GM12891 (cell line): ENCODE data around the gene MPHOSPH9.

Experiments
- DNase-seq: peaks from one replicate; pipeline ENCODE4 v3.0.0; 2011; ENCODE audit warnings: low spot score; ENCODE audit not compliant: insufficient read length
- FAIRE-seq: peaks from 2 replicates; lab custom pipeline; 2011; peaks lifted over from hg19 to GRCh38; lab: Jason Lieb, UNC
- PAX5 ChIP-seq: IDR thresholded peaks from 2 replicates; pipeline ENCODE4 v1.6.1; 2011; ENCODE audit warnings: low read length, moderate library complexity, mild to moderate bottlenecking; ENCODE audit not compliant: insufficient read depth, severe bottlenecking
- POLR2A ChIP-seq: IDR thresholded peaks from 2 replicates; pipeline ENCODE4 v1.6.1; 2011; ENCODE audit warnings: low read depth, low read length, control low read depth
- POLR2AphosphoS5 ChIP-seq: IDR thresholded peaks from 2 replicates; pipeline ENCODE4 v1.6.1; 2011; ENCODE audit warnings: low read depth, low read length, control low read depth
- POU2F2 ChIP-seq: IDR thresholded peaks from 2 replicates; pipeline ENCODE4 v1.6.1; 2011; ENCODE audit warnings: low read depth, mild to moderate bottlenecking, control low read depth, low read length, moderate library complexity
- SPI1 ChIP-seq: IDR thresholded peaks from 2 replicates; pipeline ENCODE4 v1.6.1; 2011; ENCODE audit warnings: low read depth, low read length, control low read depth
- TAF1 ChIP-seq: IDR thresholded peaks from 2 replicates; pipeline ENCODE4 v1.6.1; 2011; ENCODE audit warnings: low read depth, low read length, control low read depth

Gene MPHOSPH9

DNA sequence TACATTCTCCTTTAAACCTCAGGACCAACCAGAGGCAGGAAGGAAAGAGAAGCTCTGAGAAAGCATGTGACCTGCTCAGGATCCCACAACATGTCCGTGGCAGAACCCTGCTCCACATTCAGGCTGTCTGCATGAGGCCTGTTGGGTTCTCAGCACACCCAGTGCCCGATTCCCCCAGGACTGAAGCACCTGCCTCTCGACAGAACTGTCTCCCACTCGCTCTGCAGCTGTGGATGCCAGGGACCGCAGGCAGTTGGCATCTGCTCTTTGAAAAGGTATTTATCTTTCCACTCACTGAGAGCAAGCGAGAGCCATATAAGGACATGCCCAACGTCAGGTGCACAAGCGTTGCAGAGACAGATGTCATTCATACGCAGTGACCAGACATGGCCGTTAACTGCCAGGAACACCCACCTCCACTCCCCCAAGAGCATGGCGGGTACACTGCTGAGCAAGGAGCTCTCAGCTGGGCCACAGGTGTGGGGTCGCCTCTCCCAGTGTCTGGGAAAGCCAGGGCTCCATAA, 101.0 kb downstream of the MPHOSPH9 start:
- DNase-seq (no peak), FAIRE-seq (peak; percentile 79)
- TF ChIP-seq POU2F2 (no peak), PAX5 (no peak), TAF1 (no peak), POLR2A (no peak), SPI1 (no peak), POLR2AphosphoS5 (no peak)

DNA sequence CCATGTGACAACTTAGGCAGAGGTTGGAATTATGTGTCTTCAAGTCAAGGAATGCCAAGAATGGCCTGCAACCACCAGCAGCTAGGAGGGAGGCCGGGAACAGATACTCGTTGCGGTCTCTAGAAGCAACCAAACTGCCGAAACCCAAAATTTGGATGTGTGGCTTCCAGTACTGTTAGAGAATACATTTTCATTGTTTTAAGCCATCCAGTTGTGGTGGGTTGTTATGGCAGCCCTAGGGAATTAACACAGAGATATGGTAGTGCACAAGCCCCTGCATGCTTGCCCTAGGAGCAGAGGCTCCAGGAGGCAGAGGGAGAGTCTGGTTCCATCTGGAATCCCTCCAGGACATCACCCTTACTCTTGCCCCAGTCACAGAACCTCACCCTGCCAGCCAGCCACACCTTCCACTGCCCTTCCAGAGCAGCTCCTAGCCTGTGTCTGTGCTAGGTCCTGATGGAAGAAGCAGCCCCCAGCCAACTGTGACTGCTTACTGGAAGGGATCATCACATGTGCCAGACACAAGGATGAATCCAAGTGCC, 101.6 kb downstream of the MPHOSPH9 start:
- no peak for DNase-seq
- FAIRE-seq: no peak
- TF ChIP-seq POU2F2 (no peak), POLR2AphosphoS5 (no peak), POLR2A (no peak), SPI1 (no peak), TAF1 (no peak), PAX5 (no peak)

DNA sequence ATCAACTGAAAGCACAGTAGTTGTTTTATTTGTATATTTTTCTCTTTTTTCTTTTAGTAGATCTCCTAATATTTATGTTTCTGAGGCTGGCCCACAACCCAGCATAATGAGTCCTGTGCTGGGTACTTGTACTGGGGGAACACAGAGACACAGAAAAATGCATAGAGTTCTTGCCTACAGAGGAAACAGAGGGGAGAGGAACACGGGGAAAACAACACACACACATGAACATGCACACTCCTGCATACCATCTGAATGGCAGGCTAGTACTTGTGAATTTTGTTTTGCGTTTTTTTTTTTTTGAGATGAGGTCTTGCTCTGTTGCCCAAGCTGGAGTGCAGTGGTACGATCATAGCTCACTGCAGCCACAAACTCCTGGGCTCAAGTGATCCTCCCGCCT, 103.3 kb downstream of the MPHOSPH9 start:
- DNase-seq (no peak), FAIRE-seq (no peak)
- TF ChIP-seq POLR2A: no peak
- TF ChIP-seq POU2F2: no peak
- no peak for TF ChIP-seq POLR2AphosphoS5
- TF ChIP-seq PAX5: no peak
- TF ChIP-seq TAF1: no peak
- TF ChIP-seq SPI1: no peak

DNA sequence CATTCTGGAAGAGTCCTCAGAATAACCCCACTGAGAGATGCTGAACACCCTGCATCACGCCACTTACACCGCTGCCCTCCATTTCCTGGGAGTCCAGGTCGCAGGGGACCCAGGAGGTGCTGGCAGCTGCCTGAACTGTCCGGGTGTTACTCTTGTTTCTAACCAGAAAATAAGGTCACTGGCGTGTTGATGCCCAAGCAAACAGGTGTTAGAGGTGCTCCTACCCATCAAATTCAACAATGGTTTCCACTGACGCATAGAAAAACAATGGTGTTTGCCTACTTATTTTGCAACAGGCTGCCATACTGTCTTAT, 105.8 kb downstream of the MPHOSPH9 start:
- TF ChIP-seq PAX5 (no peak), TAF1 (no peak), SPI1 (no peak), POLR2A (no peak), POLR2AphosphoS5 (no peak), POU2F2 (no peak)
- DNase-seq (no peak), FAIRE-seq (no peak)

DNA sequence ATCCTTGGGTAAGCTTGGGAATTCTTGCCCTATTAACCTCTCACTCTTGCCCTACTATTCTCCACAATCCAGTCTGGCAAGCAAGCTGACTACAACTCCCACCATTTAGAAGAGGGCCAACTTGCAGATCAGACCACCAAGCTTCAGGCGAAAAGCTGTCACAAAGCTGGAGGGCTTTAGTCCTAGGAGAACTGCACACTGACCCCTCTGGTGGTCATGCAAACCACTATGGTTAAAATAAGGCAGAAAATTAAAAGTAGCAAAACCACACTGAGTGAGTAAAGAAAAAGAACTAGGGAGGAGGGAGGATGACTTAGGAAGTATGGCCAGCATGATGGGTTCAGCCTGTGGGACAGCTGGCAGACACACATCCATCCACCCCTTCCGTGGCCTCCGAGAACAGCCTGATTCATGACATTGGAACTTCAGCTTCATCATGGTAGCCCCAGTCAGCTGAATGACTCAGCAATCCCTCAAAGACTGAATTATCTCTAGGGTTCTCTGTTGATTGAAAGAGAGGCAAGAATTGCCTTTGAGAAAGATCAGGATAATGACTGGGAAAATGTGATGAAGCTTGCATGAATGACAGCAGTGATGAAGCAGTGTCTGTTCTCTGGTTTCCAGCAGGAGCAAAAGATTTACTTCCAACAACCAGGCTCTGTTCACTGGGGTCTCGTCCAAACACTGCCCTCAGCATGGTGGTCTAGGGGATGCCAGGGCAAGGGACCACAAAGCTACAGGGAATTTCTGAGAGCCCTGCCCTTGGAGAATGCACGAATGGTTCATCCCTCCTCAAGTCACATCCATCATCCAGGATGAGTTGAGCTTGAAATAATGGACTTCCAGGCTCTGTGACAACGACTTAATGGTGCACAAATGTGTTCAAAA, 106.4 kb downstream of the MPHOSPH9 start:
- TF ChIP-seq POU2F2 (no peak), PAX5 (no peak), TAF1 (no peak), SPI1 (no peak), POLR2AphosphoS5 (no peak), POLR2A (no peak)
- no peak for FAIRE-seq
- no peak for DNase-seq

DNA sequence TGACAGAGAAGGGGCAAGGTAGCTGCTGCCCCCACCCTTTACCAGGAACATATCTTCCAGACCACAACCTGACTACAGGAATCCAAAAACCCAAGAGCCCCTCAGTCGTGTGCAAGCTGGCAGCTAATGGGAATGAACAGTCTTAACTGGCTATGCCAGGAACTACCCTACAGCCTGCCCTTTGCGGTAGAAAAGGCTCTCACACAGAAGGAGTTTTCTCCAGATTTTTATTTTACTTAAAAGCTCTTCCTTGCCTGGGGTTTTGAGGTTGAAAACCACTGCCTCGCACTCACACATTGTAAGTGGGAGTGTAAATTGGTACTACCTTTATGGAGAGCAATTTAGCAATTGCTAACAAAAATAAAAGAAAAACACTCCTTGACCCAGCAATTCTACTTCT, 110.3 kb downstream of the MPHOSPH9 start:
- TF ChIP-seq PAX5: no peak
- TF ChIP-seq POLR2AphosphoS5: no peak
- TF ChIP-seq SPI1: no peak
- TF ChIP-seq TAF1: no peak
- no peak for TF ChIP-seq POLR2A
- no peak for TF ChIP-seq POU2F2
- FAIRE-seq: no peak
- no peak for DNase-seq

DNA sequence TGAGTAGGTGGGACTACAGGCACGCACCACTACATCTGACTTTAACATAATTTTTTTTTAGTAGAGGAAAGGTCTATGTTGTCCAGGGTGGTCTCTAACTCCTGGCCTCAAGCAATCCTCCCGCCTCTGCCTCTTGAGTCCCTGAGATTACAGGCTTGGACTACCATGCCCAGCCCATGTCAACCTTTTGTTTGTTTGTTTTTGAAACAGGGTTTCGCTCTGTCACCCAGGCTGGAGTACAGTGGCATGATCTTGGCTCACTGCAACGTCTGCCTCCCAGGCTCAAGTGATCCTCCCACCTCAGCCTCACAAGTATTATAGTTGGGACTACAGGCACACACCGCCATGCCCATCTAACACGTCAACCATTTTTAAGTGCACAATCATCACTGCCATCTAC, 111.3 kb downstream of the MPHOSPH9 start:
- DNase-seq (no peak), FAIRE-seq (no peak)
- TF ChIP-seq TAF1 (no peak), POLR2A (no peak), PAX5 (no peak), SPI1 (no peak), POU2F2 (no peak), POLR2AphosphoS5 (no peak)

DNA sequence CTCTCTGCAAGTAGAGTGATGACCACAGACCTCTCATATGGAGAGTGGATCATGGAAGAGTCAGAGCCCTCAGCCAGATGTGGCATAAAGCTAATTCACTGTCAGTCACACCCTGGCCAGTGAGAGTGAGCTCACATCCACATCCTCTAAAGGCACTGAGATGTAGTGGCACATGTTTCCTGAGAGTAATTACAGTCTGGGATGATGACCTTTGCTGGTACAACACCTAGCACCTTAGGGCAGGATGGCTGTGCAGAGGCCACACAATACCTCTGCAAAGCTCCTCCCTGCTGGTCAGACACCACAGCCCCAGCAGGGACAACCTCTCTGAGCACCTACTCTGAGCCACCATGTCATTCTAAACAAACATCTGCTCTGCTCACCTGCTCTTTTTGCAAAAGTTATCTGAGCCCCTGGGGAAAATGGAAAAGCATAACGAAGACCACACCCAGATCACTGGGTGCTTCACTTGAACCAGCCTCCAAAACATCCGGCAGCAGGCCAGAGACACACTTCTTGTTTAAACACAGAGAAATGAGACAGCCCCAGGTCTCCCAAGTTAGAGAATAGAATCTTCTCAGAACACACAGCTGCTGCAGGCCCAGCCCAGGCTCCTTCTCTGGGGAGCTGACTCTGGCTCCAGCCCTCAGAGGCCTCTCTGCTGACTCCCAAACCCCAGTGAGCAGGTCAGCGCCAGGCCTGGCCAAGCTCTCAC, 112.3 kb downstream of the MPHOSPH9 start:
- DNase-seq (no peak), FAIRE-seq (no peak)
- TF ChIP-seq PAX5 (no peak), POU2F2 (no peak), POLR2AphosphoS5 (no peak), SPI1 (no peak), TAF1 (no peak), POLR2A (no peak)

DNA sequence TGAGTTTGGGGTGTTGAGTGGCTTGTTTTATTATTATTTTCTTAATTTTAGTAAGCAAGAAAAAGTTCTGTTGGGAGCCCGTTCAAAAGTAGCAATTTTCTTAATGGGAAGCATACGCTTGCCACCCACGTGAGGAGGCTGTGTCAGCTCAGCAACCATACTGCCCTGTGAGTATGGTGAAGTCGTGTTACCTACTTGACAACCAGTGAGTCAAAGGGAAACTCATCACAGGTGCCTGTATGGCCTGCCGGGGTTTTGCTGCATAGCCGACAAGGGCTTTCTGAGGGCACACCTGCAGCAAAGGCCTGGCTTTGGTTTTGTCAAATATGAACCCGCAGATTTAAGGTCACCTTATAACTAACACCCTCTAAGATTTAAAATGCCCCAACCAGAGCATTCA, 113.1 kb downstream of the MPHOSPH9 start:
- DNase-seq (peak; percentile 69), FAIRE-seq (peak; percentile 98)
- TF ChIP-seq POU2F2 (no peak), PAX5 (no peak), POLR2A (no peak), SPI1 (no peak), TAF1 (no peak), POLR2AphosphoS5 (no peak)
